Neural progenitor cell (in vitro differentiated cells): Measurements from ENCODE around the gene RTL9. TPM values are rescaled to one million over a fixed set of nuclear protein-coding genes. Genes with fewer than 3 reads are reported as not detected.

Experiments
- DNase-seq: peaks from one replicate; pipeline ENCODE4 v3.0.0-alpha.2; 2016; ENCODE audit warnings: low spot score
- H2AFZ ChIP-seq: fragments of 200-600 bp; sonication (generic); replicated peaks from 2 replicates; pipeline ENCODE4 v1.6.1; 2016; ENCODE audit warnings: antibody characterized with exemption
- H3F3A ChIP-seq: fragments of 200-600 bp; sonication (generic); 2 replicates; pipeline ENCODE4 v1.6.1; 2016; ENCODE audit warnings: antibody characterized with exemption, low read depth
- H3K27ac ChIP-seq: fragments of 200-600 bp; sonication (generic); 2 replicates; pipeline ENCODE4 v1.5.1; 2016; ENCODE audit warnings: mild to moderate bottlenecking
- H3K27me3 ChIP-seq: fragments of 200-600 bp; sonication (generic); 2 replicates; pipeline ENCODE4 v1.6.1; 2016; ENCODE audit warnings: mild to moderate bottlenecking, moderate library complexity
- H3K36me3 ChIP-seq: fragments of 200-600 bp; sonication (generic); 2 replicates; pipeline ENCODE4 v1.5.1; 2016
- H3K4me1 ChIP-seq: fragments of 200-600 bp; sonication (generic); 2 replicates; pipeline ENCODE4 v1.6.1; 2016; ENCODE audit warnings: mixed run types
- H3K4me2 ChIP-seq: fragments of 200-600 bp; sonication (generic); 2 replicates; pipeline ENCODE4 v1.6.1; 2016
- H3K4me3 ChIP-seq: fragments of 200-600 bp; sonication (generic); 2 replicates; pipeline ENCODE4 v1.5.1; 2016
- H3K79me2 ChIP-seq: fragments of 200-600 bp; sonication (generic); 2 replicates; pipeline ENCODE4 v1.6.1; 2016; ENCODE audit warnings: low read depth
- H3K9ac ChIP-seq: fragments of 200-600 bp; sonication (generic); 2 replicates; pipeline ENCODE4 v1.6.1; 2016
- H3K9me3 ChIP-seq: fragments of 200-600 bp; sonication (generic); 2 replicates; pipeline ENCODE4 v1.5.1; 2016; ENCODE audit warnings: low read depth
- H4K20me1 ChIP-seq: fragments of 200-600 bp; sonication (generic); 2 replicates; pipeline ENCODE4 v1.6.1; 2016; ENCODE audit warnings: low read depth
- H3K27ac Mint-ChIP-seq: 3 replicates; pipeline ENCODE4 v1.8.0; 2021; ENCODE audit warnings: mixed read lengths
- H3K27me3 Mint-ChIP-seq: 2 replicates; pipeline ENCODE4 v1.8.0; 2022; ENCODE audit warnings: low read depth, mild to moderate bottlenecking, inconsistent platforms, moderate library complexity, mixed read lengths; ENCODE audit not compliant: insufficient read depth
- H3K36me3 Mint-ChIP-seq: 3 replicates; pipeline ENCODE4 v1.8.0; 2021; ENCODE audit warnings: mixed read lengths
- H3K4me1 Mint-ChIP-seq: 3 replicates; pipeline ENCODE4 v1.8.0; 2021; ENCODE audit warnings: mixed read lengths
- H3K4me3 Mint-ChIP-seq: 3 replicates; pipeline ENCODE4 v1.8.0; 2021; ENCODE audit warnings: mild to moderate bottlenecking, moderate library complexity, mixed read lengths
- H3K9me3 Mint-ChIP-seq: 3 replicates; pipeline ENCODE4 v1.8.0; 2020; ENCODE audit warnings: mixed read lengths
- EZH2 ChIP-seq: fragments of 200-600 bp; sonication (generic); IDR thresholded peaks from 2 replicates; pipeline ENCODE4 v1.6.1; 2017; ENCODE audit warnings: antibody characterized with exemption, mild to moderate bottlenecking, moderate library complexity
- EZH2phosphoT487 ChIP-seq: fragments of 200-600 bp; sonication (generic); IDR thresholded peaks from 2 replicates; pipeline ENCODE4 v1.6.1; 2017; ENCODE audit warnings: antibody characterized with exemption
- total RNA-seq: library from RNA; depleted of rRNA; stranded (reverse); fragments of >200 nt; gene quantifications from 2 replicates; pipeline ENCODE4 v1.2.3, GENCODE V29; 2015; ENCODE audit warnings: low replicate concordance
- TF ChIP-seq, protein P1 (sequence below): fragments of 200-600 bp; sonication (generic); IDR thresholded peaks from 2 replicates; pipeline ENCODE4 v1.5.1; 2017; ENCODE audit warnings: antibody characterized with exemption, mild to moderate bottlenecking

The RTL9 gene
- total RNA-seq, 1 donor from 2014 or later, result 0.49 TPM

DNA sequence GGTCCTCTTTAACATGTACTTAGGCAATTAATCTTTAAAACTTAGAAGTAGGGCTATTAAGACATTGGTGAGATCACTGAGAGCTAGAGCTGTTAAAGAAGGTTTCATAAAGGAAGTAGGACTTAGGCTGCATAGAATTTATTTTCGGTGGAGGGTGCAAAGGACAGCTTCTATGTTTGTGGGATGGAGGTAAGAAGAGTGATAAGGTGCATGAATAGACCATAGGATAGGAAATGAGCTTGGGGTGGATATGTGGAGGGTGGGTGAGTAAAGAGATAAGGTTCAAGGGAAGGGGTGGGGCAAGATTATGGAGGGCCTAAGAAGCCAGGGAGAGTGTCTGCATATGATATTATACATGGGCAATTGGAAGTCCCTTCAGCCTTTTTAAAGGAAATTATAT, 15.9 kb downstream of the RTL9 start:
- Histone ChIP-seq H3K27ac (no peak overlapping the region), H3K4me1 (no peaks in the 10 kb centered on the region), H3K4me3 (no peak overlapping the region), H2AFZ (no peak overlapping the region), H3F3A (no peaks in the 10 kb centered on the region), H3K27me3 (no peaks in the 10 kb centered on the region), H3K4me2 (no peak overlapping the region), H3K9ac (no peak overlapping the region), H3K79me2 (no peaks in the 10 kb centered on the region), H3K9me3 (no peaks in the 10 kb centered on the region), H4K20me1 (no peaks in the 10 kb centered on the region), H3K36me3 (no peaks in the 10 kb centered on the region)
- Mint-ChIP-seq H3K4me1 (no peaks in the 10 kb centered on the region), H3K27me3 (no peaks in the 10 kb centered on the region), H3K9me3 (no peaks in the 10 kb centered on the region), H3K27ac (no peak overlapping the region), H3K36me3 (no peaks in the 10 kb centered on the region), H3K4me3 (no peak overlapping the region)
- no peak for DNase-seq
- TF ChIP-seq, protein P1, sequence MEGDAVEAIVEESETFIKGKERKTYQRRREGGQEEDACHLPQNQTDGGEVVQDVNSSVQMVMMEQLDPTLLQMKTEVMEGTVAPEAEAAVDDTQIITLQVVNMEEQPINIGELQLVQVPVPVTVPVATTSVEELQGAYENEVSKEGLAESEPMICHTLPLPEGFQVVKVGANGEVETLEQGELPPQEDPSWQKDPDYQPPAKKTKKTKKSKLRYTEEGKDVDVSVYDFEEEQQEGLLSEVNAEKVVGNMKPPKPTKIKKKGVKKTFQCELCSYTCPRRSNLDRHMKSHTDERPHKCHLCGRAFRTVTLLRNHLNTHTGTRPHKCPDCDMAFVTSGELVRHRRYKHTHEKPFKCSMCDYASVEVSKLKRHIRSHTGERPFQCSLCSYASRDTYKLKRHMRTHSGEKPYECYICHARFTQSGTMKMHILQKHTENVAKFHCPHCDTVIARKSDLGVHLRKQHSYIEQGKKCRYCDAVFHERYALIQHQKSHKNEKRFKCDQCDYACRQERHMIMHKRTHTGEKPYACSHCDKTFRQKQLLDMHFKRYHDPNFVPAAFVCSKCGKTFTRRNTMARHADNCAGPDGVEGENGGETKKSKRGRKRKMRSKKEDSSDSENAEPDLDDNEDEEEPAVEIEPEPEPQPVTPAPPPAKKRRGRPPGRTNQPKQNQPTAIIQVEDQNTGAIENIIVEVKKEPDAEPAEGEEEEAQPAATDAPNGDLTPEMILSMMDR, result no peak
- TF ChIP-seq EZH2phosphoT487, result no peak
- no peak for TF ChIP-seq EZH2

DNA sequence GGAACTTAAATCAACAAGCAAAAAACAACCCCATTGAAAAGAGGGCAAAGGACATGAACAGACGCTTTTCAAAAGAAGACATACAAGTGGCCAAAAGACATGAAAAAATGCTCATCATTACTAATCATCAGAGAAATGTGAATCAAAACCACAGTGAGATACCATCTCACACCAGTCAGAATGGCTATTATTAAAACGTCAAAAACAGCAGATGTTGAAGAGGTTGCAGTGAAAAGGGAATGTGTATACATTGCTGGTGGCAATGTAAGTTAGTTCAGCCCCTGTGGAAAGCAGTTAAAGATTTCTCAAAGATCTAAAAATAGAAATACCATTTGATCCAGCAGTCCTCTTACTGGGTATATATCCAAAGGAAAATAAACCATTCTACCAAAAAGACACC, 22.6 kb downstream of the RTL9 start:
- no peaks in the 10 kb centered on the region for H3K4me1 Mint-ChIP-seq
- Histone ChIP-seq H3K79me2 (no peaks in the 10 kb centered on the region), H3K9me3 (no peaks in the 10 kb centered on the region), H3K4me3 (no peak overlapping the region), H2AFZ (no peak overlapping the region), H3K36me3 (no peaks in the 10 kb centered on the region), H3K27me3 (no peaks in the 10 kb centered on the region), H4K20me1 (no peaks in the 10 kb centered on the region), H3K9ac (no peak overlapping the region), H3F3A (no peaks in the 10 kb centered on the region), H3K27ac (no peak overlapping the region), H3K4me1 (no peaks in the 10 kb centered on the region), H3K4me2 (no peak overlapping the region)
- no peaks in the 10 kb centered on the region for H3K9me3 Mint-ChIP-seq
- H3K27me3 Mint-ChIP-seq, result no peaks in the 10 kb centered on the region
- no peak overlapping the region for H3K4me3 Mint-ChIP-seq
- no peak for DNase-seq
- TF ChIP-seq EZH2phosphoT487 (no peak), EZH2 (no peak)
- TF ChIP-seq, protein P1, result no peak
- H3K27ac Mint-ChIP-seq, result no peak overlapping the region
- no peaks in the 10 kb centered on the region for H3K36me3 Mint-ChIP-seq

- Mint-ChIP-seq H3K4me3 (no peak overlapping the region), H3K9me3 (no peaks in the 10 kb centered on the region), H3K36me3 (no peaks in the 10 kb centered on the region), H3K27me3 (no peaks in the 10 kb centered on the region), H3K4me1 (no peaks in the 10 kb centered on the region), H3K27ac (no peak overlapping the region)
- no peak overlapping the region for H3K4me3 ChIP-seq
- H3K4me2 ChIP-seq, result no peak overlapping the region
- TF ChIP-seq EZH2phosphoT487 (no peak), EZH2 (no peak)
- TF ChIP-seq, protein P1, result no peak
- H3K79me2 ChIP-seq, result no peaks in the 10 kb centered on the region
- no peaks in the 10 kb centered on the region for H3K9me3 ChIP-seq
- H3K27me3 ChIP-seq, result no peaks in the 10 kb centered on the region
- no peak overlapping the region for H3K27ac ChIP-seq
- H3K9ac ChIP-seq, result no peak overlapping the region
- no peaks in the 10 kb centered on the region for H3F3A ChIP-seq
- no peak for DNase-seq
- no peaks in the 10 kb centered on the region for H3K36me3 ChIP-seq
- no peaks in the 10 kb centered on the region for H4K20me1 ChIP-seq
- no peaks in the 10 kb centered on the region for H3K4me1 ChIP-seq
- no peak overlapping the region for H2AFZ ChIP-seq
Measured at GRCh38 chrX:110383414-110383813, 24.8 kb downstream of the RTL9 start.
